Peyer's patch (tissue), 4 donors: Measurements from ENCODE around the gene MYOZ1. TPM values are rescaled to one million over a fixed set of nuclear protein-coding genes. Genes with fewer than 3 reads are reported as not detected.

Experiments used
- DNase-seq, 3 donors: peaks; one replicate each; pipeline ENCODE4 v3.0.0-alpha.2; 2017 to 2019
- H3K27ac ChIP-seq, 4 donors: fragments of 200-600 bp; sonication (generic); one replicate each; pipeline ENCODE4 v1.5.1; 2016 to 2019
- H3K27me3 ChIP-seq, 2 donors: fragments of 200-600 bp; sonication (generic); one replicate each; pipeline ENCODE4 v1.5.1; 2019
- H3K36me3 ChIP-seq, 3 donors: fragments of 200-600 bp; sonication (generic); one replicate each; pipeline ENCODE4 v1.5.1; 2016 to 2019
- H3K4me1 ChIP-seq, 4 donors: fragments of 200-600 bp; sonication (generic); one replicate each; pipeline ENCODE4 v1.5.1; 2016 to 2019
- H3K4me3 ChIP-seq, 4 donors: fragments of 200-600 bp; sonication (generic); 1 replicate in 3 of 4; 2 replicates in 1 of 4; pipeline ENCODE4 v1.5.1; 2016 to 2019; ENCODE audit warnings: mild to moderate bottlenecking in 1 of 4
- H3K9me3 ChIP-seq, 4 donors: fragments of 200-600 bp; sonication (generic); one replicate each; pipeline ENCODE4 v1.5.1; 2016 to 2019; ENCODE audit warnings: mild to moderate bottlenecking in 1 of 4
- POLR2A ChIP-seq, 2 donors: fragments of 450-650 bp; IDR thresholded peaks; one replicate each; pipeline ENCODE4 v1.5.1; 2017; ENCODE audit warnings: antibody characterized with exemption in 2 of 2, mild to moderate bottlenecking in 2 of 2, moderate library complexity in 2 of 2
- total RNA-seq, 4 donors: library from RNA; depleted of rRNA; stranded (reverse); fragments of >200 nt; gene quantifications; one replicate each; pipeline ENCODE4 v1.1.0, GENCODE V29; 2016
- TF ChIP-seq, protein P1 (sequence below), 6 experiments: fragments of 450-650 bp in 4 of 6; fragments of 200-600 bp in 2 of 6; sonication (generic) in 1 of 6; IDR thresholded peaks; one replicate each; pipeline ENCODE4 v1.5.1; 2017 to 2019; ENCODE audit warnings: antibody characterized with exemption in 6 of 6, mild to moderate bottlenecking in 3 of 6, moderate library complexity in 1 of 6

The MYOZ1 gene
- total RNA-seq, 4 donors from 2014 or later: not detected

DNA sequence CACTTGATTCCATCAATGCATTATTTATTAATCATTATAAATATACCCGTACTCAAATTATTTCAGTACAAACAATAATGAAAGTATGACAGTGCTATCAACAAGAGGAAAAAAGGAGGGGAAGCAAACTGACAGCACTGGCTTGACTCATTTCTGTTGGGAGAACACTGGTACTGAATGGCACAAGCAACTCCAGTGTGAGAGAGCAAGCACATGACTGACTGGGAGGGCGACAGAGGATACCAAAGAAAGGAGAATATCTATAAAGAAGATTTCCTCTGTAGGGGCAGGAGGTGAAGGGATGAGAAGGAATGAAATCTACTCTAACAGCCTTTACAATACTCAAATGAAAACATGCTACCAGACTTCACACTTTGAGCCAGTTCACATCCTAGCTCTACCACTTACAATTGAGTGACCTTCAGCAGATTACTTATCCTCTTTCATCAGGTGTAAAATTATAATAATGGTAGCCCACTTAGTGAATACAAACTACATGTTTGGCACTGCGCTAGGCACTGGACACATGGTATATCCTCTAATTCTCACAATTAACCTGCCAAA lies 51.6 kb downstream of the MYOZ1 start:
- Histone ChIP-seq H3K27me3 (no peaks in the 10 kb centered on the region), H3K27ac (peak overlapping the region in 1 of 4 donors; percentile 53), H3K9me3 (no peaks in the 10 kb centered on the region), H3K4me3 (no peak overlapping the region), H3K4me1 (peaks cover 0 to 45% (median 0%) of the 10 kb centered on the region in 4 donors), H3K36me3 (no peaks in the 10 kb centered on the region)
- DNase-seq: no peak
- TF ChIP-seq POLR2A (IDR thresholded peaks at IDR 0.05): no peak
- TF ChIP-seq, protein P1, sequence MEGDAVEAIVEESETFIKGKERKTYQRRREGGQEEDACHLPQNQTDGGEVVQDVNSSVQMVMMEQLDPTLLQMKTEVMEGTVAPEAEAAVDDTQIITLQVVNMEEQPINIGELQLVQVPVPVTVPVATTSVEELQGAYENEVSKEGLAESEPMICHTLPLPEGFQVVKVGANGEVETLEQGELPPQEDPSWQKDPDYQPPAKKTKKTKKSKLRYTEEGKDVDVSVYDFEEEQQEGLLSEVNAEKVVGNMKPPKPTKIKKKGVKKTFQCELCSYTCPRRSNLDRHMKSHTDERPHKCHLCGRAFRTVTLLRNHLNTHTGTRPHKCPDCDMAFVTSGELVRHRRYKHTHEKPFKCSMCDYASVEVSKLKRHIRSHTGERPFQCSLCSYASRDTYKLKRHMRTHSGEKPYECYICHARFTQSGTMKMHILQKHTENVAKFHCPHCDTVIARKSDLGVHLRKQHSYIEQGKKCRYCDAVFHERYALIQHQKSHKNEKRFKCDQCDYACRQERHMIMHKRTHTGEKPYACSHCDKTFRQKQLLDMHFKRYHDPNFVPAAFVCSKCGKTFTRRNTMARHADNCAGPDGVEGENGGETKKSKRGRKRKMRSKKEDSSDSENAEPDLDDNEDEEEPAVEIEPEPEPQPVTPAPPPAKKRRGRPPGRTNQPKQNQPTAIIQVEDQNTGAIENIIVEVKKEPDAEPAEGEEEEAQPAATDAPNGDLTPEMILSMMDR (IDR thresholded peaks at IDR 0.05): no peak

DNA sequence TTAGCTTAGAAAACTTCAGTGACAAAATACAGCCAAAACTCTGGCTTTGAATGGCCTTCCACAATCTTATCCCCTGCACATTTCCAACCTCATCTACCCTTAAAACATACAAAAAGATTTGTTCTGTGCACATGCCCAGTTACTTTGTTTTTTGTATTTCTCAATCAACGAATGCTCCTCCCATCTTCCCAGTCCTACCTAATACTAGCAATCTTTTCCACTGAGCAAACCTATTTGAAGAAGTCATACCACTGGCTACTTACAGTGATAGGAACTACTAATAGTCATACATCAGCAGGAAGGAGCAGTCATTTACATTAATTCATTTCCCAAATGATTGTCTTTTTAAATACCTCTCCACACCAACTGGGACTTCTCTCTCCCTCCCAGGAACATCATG lies 52.6 kb downstream of the MYOZ1 start:
- H3K27me3 ChIP-seq: no peaks in the 10 kb centered on the region
- TF ChIP-seq, protein P1 (IDR thresholded peaks at IDR 0.05): no peak
- no peak for TF ChIP-seq POLR2A (IDR thresholded peaks at IDR 0.05)
- H3K27ac ChIP-seq: peak overlapping the region in 1 of 4 donors; percentile 10
- no peak for DNase-seq
- H3K9me3 ChIP-seq: no peaks in the 10 kb centered on the region
- H3K4me1 ChIP-seq: peaks cover 0 to 45% (median 0%) of the 10 kb centered on the region in 4 donors
- H3K4me3 ChIP-seq: no peak overlapping the region
- no peaks in the 10 kb centered on the region for H3K36me3 ChIP-seq

DNA sequence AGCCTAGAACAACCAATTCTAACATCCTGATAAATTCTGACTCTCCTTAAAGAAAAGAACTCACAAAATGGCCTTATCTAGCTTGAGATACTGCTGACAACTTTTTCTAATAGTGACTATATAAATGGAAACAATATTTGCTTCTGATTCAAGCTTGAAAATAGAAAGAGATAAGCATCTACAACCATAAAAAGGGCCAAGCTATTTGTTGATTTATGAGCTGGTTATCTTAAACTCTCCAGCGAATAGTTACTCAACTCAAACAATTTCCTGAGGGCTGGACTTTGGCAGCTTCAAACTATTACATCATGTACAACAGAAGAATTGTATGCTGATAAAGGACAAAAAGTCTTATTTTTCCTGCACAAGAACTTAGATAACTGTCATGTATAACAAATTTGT lies 54.7 kb downstream of the MYOZ1 start:
- Histone ChIP-seq H3K27ac (peak overlapping the region in 3 of 4 donors; percentile 53 to 78 (median 71)), H3K36me3 (no peaks in the 10 kb centered on the region), H3K4me1 (peaks cover 0 to 38% (median 0%) of the 10 kb centered on the region in 4 donors), H3K4me3 (no peak overlapping the region), H3K9me3 (no peaks in the 10 kb centered on the region), H3K27me3 (no peaks in the 10 kb centered on the region)
- TF ChIP-seq, protein P1 (IDR thresholded peaks at IDR 0.05): no peak
- no peak for TF ChIP-seq POLR2A (IDR thresholded peaks at IDR 0.05)
- peak in 1 of 3 donors; percentile 71 for DNase-seq

DNA sequence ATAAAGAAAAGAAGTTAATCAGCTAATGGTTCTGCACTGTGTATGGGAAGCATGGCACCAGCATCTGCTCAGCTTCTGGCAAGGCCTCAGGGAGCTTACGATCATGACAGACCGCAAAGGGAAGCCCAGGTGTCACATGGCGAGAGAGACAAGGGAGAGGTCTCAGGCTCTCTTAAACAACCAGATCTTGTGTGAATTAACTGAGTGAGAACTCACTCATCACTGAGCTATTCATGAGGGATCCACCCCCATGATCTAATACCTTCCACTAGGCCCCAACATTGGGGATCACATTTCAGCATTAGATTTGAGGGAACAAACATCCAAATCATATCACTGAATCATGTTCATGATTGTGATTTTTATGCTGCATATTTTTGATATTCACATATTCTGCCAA lies 55.9 kb downstream of the MYOZ1 start:
- Histone ChIP-seq H3K27ac (peak overlapping the region in 2 of 4 donors; percentile 34 to 51), H3K9me3 (no peaks in the 10 kb centered on the region), H3K4me1 (peaks cover 0 to 29% (median 0%) of the 10 kb centered on the region in 4 donors)

DNA sequence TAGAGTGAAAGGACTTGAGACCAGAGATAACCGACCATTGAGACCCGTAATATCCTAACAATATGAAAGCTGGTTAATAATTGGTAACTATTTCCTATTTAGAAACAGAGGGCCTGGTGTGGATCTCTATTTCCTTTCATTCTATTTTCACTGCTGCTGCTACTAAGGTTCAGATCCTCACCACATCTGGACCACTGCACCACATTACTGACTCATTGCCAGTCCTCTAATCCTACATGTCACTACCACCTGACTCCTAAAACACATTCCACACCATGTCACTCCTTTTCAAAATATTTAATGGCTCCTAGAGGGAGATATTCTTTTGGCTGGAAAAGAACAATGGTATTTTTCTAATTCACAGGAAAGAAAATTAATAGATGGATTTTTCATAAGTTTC lies 56.5 kb downstream of the MYOZ1 start:
- H3K27ac ChIP-seq: peak overlapping the region in 1 of 4 donors; percentile 51
- no peak for TF ChIP-seq POLR2A (IDR thresholded peaks at IDR 0.05)
- TF ChIP-seq, protein P1 (IDR thresholded peaks at IDR 0.05): no peak

More for the DNA sequence above, 55.9 kb downstream of the MYOZ1 start:
- DNase-seq: no peak
- H3K27me3 ChIP-seq: no peaks in the 10 kb centered on the region
- no peaks in the 10 kb centered on the region for H3K36me3 ChIP-seq
- TF ChIP-seq, protein P1 (IDR thresholded peaks at IDR 0.05): no peak
- TF ChIP-seq POLR2A (IDR thresholded peaks at IDR 0.05): no peak
- H3K4me3 ChIP-seq: no peak overlapping the region

More for the DNA sequence above, 56.5 kb downstream of the MYOZ1 start:
- Histone ChIP-seq H3K9me3 (no peaks in the 10 kb centered on the region), H3K4me1 (peaks cover 0 to 26% (median 0%) of the 10 kb centered on the region in 4 donors), H3K4me3 (no peak overlapping the region), H3K36me3 (no peaks in the 10 kb centered on the region), H3K27me3 (no peaks in the 10 kb centered on the region)
- DNase-seq: no peak
